ENCODE results near the gene USP3. TPM values are rescaled to one million over a fixed set of nuclear protein-coding genes. Genes with fewer than 3 reads are reported as not detected.
A peak's percentile ranks its signal among the peaks of the same experiment; 100 is the strongest.

Gene USP3
- total and polyA plus RNA-seq, 10 of the 15 experiments (the other 5 are each of a cell fraction or from before 2014, with no cell fraction given): 23.8 to 64.5 (median 50.3) TPM

GRCh38 chr15:63601026-63601703 is 96.8 kb downstream of the USP3 start (continued):
- TF ChIP-seq MEF2A (IDR thresholded peaks at IDR 0.05; ENCODE audit: insufficient read depth, low read depth, low read length): 0 out of 2 replicates have a peak, but pooled peaks have one; percentile 2
- no peak for TF ChIP-seq BMI1 (IDR thresholded peaks at IDR 0.05; ENCODE audit: borderline replicate concordance)
- TF ChIP-seq ZNF592 (IDR thresholded peaks at IDR 0.05): no peak
- TF ChIP-seq IRF5 (IDR thresholded peaks at IDR 0.05; ENCODE audit: borderline replicate concordance): peak; percentile 74; the same call in 1 of the 2 replicates
- TF ChIP-seq POLR2A (IDR thresholded peaks at IDR 0.05; ENCODE audit: low read depth, low read length): peak; percentile 23; the same call in 1 of the 2 replicates
- TF ChIP-seq ETV6 (conservative IDR thresholded peaks at IDR 0.05 in 1 of 2, IDR thresholded peaks at IDR 0.05 in 1 of 2; ENCODE audit: borderline replicate concordance in 1 of 2, low read depth in 1 of 2): 0 out of 4 replicates have a peak, but pooled peaks of 1 of the 2 experiments have one; percentile 17
- TF ChIP-seq GATAD2B (conservative IDR thresholded peaks at IDR 0.05; ENCODE audit: low read depth): peak; percentile 34
- TF ChIP-seq CTCF (IDR thresholded peaks at IDR 0.05 in 2 of 3, conservative IDR thresholded peaks at IDR 0.05 in 1 of 3; ENCODE audit: control insufficient read depth in 2 of 3, extremely low read depth in 1 of 3, insufficient read depth in 1 of 3, low read depth in 3 of 3, low read length in 3 of 3): no peak
- no peak for TF ChIP-seq WRNIP1 (IDR thresholded peaks at IDR 0.05; ENCODE audit: borderline replicate concordance, low read depth, low read length)
- TF ChIP-seq NFIC (IDR thresholded peaks at IDR 0.05; ENCODE audit: low read depth, low read length): 0 out of 2 replicates have a peak, but pooled peaks have one; percentile 26
- TF ChIP-seq ZNF24 (IDR thresholded peaks at IDR 0.05): no peak
